ENCODE data around the gene SDCCAG8. TPM values are rescaled to one million over a fixed set of nuclear protein-coding genes. Genes with fewer than 3 reads are reported as not detected.

SDCCAG8 gene
- total and polyA plus RNA-seq, 2 experiments from 2014 or later, result 28.0 to 66.7 TPM

GRCh38 chr1:243447347-243447746, 191.5 kb downstream of the SDCCAG8 start:
- Mint-ChIP-seq H3K9me3 (no peaks in the 10 kb centered on the region), H3K27me3 (ENCODE audit: insufficient read depth, low read depth, poor library complexity) (peaks cover 2% of the 10 kb centered on the region), H3K36me3 (ENCODE audit: low read depth) (no peaks in the 10 kb centered on the region), H3K4me3 (no peak overlapping the region), H3K27ac (no peak overlapping the region), H3K4me1 (peaks cover 5% of the 10 kb centered on the region; the same call in 2 of the 3 replicates)
- no peak overlapping the region for H3K4me3 ChIP-seq
- ATAC-seq (no peak), DNase-seq (ENCODE audit: low spot score) (no peak)
- H3K9me2 ChIP-seq (ENCODE audit: insufficient read depth), result no peaks in the 10 kb centered on the region; the same call in 1 of the 2 replicates
- H3K4me2 ChIP-seq, result no peak overlapping the region
- H3K27ac ChIP-seq (ENCODE audit: low read depth), result no peak overlapping the region
- TF ChIP-seq STAT1 (IDR thresholded peaks at IDR 0.05; ENCODE audit: unreplicated experiment) (no peak), REST (IDR thresholded peaks at IDR 0.05; ENCODE audit: unreplicated experiment) (no peak), NANOG (IDR thresholded peaks at IDR 0.05; ENCODE audit: borderline replicate concordance) (no peak), EZH2 (IDR thresholded peaks at IDR 0.05; ENCODE audit: low read depth, unreplicated experiment) (no peak), ZNF114 (CRISPR knock-in tag; IDR thresholded peaks at IDR 0.05) (no peak), EZH2phosphoT487 (IDR thresholded peaks at IDR 0.05; ENCODE audit: unreplicated experiment) (no peak), POLR2AphosphoS5 (IDR thresholded peaks at IDR 0.05; ENCODE audit: low read depth) (no peak), JUNB (IDR thresholded peaks at IDR 0.05; ENCODE audit: unreplicated experiment) (no peak), CREB1 (CRISPR knock-in tag; IDR thresholded peaks at IDR 0.05; ENCODE audit: low read depth) (no peak), ZNF331 (CRISPR knock-in tag; IDR thresholded peaks at IDR 0.05; ENCODE audit: low read depth) (no peak), CTCF (conservative IDR thresholded peaks at IDR 0.05; ENCODE audit: low read depth in 2 of 2) (no peak), ZNF462 (CRISPR knock-in tag; IDR thresholded peaks at IDR 0.05) (no peak), ETS1 (IDR thresholded peaks at IDR 0.05) (no peak)
- no peaks in the 10 kb centered on the region for H3K79me2 ChIP-seq (replicated peaks; ENCODE audit: insufficient read depth)
- no peaks in the 10 kb centered on the region for H3K27me3 ChIP-seq (ENCODE audit: insufficient read depth)
- H3F3A ChIP-seq (replicated peaks; ENCODE audit: low read depth), result no peaks in the 10 kb centered on the region
- H3K4me1 ChIP-seq (ENCODE audit: insufficient read depth), result no peaks in the 10 kb centered on the region
- no peaks in the 10 kb centered on the region for H4K20me1 ChIP-seq (replicated peaks; ENCODE audit: insufficient read depth)
- no peaks in the 10 kb centered on the region for H3K36me3 ChIP-seq (ENCODE audit: insufficient read depth)
- H2AFZ ChIP-seq, result no peak overlapping the region

All from GM23338 (cell line).